ENCODE data around the gene CDC42BPG. TPM values are rescaled to one million over a fixed set of nuclear protein-coding genes. Genes with fewer than 3 reads are reported as not detected.

CDC42BPG gene
- total and polyA plus RNA-seq, 2 experiments from 2014 or later = 2.2 to 10.1 TPM

DNA sequence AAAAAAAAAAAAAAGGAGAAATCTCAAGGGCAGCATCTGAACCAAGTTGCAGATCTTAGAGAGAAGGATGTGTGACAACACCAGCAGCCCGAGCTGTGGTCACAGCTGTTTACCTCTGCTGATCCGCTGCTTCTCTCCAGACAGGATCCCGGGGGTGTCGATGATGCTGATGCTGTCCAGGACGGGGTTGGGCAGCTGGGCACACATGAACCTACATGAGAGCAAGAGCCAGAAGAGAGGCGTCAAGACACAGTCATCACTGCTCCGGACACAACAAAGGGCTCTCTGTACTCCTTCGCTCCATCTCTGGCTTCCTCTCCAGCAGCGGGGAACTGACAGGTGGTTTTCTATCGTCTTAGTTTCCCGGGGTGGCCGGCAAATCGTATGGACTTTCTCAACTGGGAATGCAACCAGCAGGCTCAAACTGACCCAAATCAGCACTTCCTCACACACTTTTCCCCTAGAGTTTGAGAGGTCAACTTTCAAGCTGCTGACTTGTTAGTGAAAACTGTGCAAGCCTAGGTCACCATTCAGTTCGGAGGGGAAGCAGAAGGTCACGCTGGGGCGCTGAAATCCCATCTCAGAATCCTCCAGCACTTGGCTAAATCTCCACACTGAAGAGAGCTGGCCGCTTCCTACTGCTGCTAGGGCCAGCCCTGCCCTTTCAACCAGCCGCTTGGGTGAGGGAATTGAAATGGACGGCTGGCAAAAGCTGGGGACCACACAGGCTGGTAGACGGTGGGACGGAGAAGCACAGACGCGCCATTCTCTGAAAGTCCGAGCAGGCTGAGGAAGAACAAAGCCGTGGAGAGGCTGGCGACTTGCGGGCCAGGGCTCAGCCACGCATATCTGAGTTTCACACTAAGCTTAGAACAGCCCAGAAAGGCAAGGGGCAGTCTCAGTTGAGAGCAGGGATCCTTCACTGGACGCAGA is 30.1 kb upstream of the CDC42BPG start:
- peak overlapping the region; percentile 57 for H3K27ac ChIP-seq
- H3K4me1 ChIP-seq (ENCODE audit: low read depth) = peaks cover 57% of the 10 kb centered on the region
- no peak for DNase-seq (ENCODE audit: low read depth in 1 of 2, low spot score in 1 of 2)
- H3K9me3 ChIP-seq (ENCODE audit: low read depth) = no peaks in the 10 kb centered on the region
- H3K36me3 ChIP-seq = peaks cover 5% of the 10 kb centered on the region
- no peak overlapping the region for H3K4me3 ChIP-seq
- TF ChIP-seq, protein P1, sequence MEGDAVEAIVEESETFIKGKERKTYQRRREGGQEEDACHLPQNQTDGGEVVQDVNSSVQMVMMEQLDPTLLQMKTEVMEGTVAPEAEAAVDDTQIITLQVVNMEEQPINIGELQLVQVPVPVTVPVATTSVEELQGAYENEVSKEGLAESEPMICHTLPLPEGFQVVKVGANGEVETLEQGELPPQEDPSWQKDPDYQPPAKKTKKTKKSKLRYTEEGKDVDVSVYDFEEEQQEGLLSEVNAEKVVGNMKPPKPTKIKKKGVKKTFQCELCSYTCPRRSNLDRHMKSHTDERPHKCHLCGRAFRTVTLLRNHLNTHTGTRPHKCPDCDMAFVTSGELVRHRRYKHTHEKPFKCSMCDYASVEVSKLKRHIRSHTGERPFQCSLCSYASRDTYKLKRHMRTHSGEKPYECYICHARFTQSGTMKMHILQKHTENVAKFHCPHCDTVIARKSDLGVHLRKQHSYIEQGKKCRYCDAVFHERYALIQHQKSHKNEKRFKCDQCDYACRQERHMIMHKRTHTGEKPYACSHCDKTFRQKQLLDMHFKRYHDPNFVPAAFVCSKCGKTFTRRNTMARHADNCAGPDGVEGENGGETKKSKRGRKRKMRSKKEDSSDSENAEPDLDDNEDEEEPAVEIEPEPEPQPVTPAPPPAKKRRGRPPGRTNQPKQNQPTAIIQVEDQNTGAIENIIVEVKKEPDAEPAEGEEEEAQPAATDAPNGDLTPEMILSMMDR (IDR thresholded peaks at IDR 0.05; ENCODE audit: low read depth, low read length) = no peak
- no peaks in the 10 kb centered on the region for H3K27me3 ChIP-seq

- no peak for DNase-seq (ENCODE audit: low read depth in 1 of 2, low spot score in 1 of 2)
- Histone ChIP-seq H3K4me3 (no peak overlapping the region), H3K27me3 (no peaks in the 10 kb centered on the region), H3K4me1 (ENCODE audit: low read depth) (peaks cover 72% of the 10 kb centered on the region), H3K27ac (peak overlapping the region; percentile 97), H3K9me3 (ENCODE audit: low read depth) (no peaks in the 10 kb centered on the region), H3K36me3 (peaks cover 5% of the 10 kb centered on the region)
- TF ChIP-seq, protein P1 (IDR thresholded peaks at IDR 0.05; ENCODE audit: low read depth, low read length) = no peak
These were observed 28.5 kb upstream of the CDC42BPG start for GRCh38 chr11:64872790-64873488.

DNA sequence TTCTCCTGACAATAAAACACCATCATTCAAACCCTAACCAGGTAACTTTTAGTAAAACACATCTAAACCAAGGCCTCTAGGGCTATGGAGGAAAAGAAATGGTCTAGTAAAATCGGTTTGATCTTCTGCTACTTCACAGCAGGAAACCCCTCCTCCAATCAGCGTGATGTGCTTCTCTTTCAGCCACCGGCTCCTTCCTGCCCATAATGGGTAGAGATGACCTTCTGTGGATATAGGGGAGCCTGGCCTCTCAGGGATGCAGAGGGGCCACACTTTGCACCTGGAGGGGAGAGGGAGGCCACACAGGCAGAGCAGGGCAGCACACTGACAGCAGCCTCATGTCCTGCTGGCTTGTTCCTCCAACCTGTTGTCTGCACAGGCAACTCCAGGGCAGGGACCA is 27.0 kb upstream of the CDC42BPG start:
- TF ChIP-seq, protein P1 (IDR thresholded peaks at IDR 0.05; ENCODE audit: low read depth, low read length) = no peak
- Histone ChIP-seq H3K27me3 (no peaks in the 10 kb centered on the region), H3K9me3 (ENCODE audit: low read depth) (no peaks in the 10 kb centered on the region), H3K36me3 (peaks cover 5% of the 10 kb centered on the region), H3K4me3 (no peak overlapping the region), H3K4me1 (ENCODE audit: low read depth) (peaks cover 64% of the 10 kb centered on the region), H3K27ac (peak overlapping the region; percentile 97)
- DNase-seq (ENCODE audit: low read depth in 1 of 2, low spot score in 1 of 2) = no peak

DNA sequence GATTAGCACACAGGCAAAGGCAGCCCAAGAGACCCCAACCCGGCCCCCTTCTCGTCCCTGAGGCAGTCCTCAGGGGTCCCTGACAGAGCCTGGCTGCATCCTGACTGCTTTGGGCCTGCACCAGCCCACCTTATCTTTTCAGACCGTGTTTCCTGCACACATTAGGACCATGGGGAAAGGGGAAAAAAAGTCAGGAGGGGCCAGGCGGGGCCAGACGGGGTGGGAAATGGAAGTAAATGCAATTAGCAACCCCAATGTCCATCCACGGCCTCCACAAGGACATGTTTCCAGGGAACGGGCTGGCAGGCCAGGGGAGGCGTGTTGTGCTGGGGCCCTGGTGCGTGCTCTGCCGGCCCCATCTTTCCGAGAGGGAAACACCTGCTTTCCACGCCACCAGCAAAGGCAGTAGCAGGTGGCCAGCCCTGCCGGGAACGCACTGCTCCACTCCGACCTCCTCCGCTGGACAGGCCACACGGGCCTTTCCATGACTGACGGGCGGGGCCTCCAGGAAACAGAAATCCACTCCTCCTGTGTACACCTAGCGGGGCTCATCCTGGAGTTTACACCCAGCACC is 26.5 kb upstream of the CDC42BPG start:
- Histone ChIP-seq H3K27ac (peak overlapping the region; percentile 97), H3K27me3 (no peaks in the 10 kb centered on the region), H3K4me3 (no peak overlapping the region), H3K36me3 (peaks cover 5% of the 10 kb centered on the region), H3K4me1 (ENCODE audit: low read depth) (peaks cover 61% of the 10 kb centered on the region), H3K9me3 (ENCODE audit: low read depth) (no peaks in the 10 kb centered on the region)
- no peak for DNase-seq (ENCODE audit: low read depth in 1 of 2, low spot score in 1 of 2)
- TF ChIP-seq, protein P1 (IDR thresholded peaks at IDR 0.05; ENCODE audit: low read depth, low read length) = no peak

DNA sequence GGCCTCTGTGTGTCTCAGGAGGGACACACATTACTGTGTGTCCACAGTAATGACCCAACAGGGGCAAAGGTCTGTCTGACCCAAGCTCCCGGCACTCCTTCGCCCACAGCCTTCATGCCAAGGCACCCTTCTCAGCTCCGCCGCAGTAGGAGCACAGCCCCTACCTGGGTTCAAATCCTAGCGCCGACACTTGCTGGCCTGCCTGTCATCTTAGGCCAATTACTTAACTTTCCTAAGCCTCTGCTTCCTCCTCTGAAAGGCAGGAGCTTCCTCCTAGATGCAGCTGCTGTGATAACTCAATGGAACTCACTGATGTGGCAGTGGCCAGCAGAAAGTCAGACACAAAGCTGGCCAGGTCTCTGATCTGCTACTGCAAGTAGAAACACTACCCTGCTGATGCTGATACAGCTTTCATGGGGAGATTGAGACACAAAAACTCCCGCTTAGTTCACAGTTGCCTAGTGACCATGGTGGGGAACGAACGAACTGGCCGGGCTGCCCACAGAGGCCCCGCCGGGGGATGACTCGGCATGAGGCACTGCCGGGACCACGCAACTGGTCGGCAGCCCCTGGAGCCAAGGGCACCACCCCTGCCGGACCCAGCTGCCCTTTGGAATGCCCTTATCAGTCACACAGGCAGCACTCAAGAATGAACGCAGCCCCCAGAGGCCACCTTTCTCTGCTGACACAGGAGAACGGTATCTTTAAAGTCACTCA is 25.9 kb upstream of the CDC42BPG start:
- Histone ChIP-seq H3K27me3 (no peaks in the 10 kb centered on the region), H3K36me3 (peaks cover 5% of the 10 kb centered on the region), H3K4me1 (ENCODE audit: low read depth) (peaks cover 61% of the 10 kb centered on the region), H3K4me3 (no peak overlapping the region), H3K27ac (peak overlapping the region; percentile 97), H3K9me3 (ENCODE audit: low read depth) (no peaks in the 10 kb centered on the region)
- TF ChIP-seq, protein P1 (IDR thresholded peaks at IDR 0.05; ENCODE audit: low read depth, low read length) = no peak
- DNase-seq (ENCODE audit: low read depth in 1 of 2, low spot score in 1 of 2) = peak; percentile 61 to 92

All from cardiac muscle cell (in vitro differentiated cells and primary cell).